Measurements from ENCODE around the gene ARHGAP4. TPM values are rescaled to one million over a fixed set of nuclear protein-coding genes. Genes with fewer than 3 reads are reported as not detected.

Gene ARHGAP4
- polyA plus RNA-seq, 4 donors: 24.6 to 37.8 (median 27.8) TPM

DNA sequence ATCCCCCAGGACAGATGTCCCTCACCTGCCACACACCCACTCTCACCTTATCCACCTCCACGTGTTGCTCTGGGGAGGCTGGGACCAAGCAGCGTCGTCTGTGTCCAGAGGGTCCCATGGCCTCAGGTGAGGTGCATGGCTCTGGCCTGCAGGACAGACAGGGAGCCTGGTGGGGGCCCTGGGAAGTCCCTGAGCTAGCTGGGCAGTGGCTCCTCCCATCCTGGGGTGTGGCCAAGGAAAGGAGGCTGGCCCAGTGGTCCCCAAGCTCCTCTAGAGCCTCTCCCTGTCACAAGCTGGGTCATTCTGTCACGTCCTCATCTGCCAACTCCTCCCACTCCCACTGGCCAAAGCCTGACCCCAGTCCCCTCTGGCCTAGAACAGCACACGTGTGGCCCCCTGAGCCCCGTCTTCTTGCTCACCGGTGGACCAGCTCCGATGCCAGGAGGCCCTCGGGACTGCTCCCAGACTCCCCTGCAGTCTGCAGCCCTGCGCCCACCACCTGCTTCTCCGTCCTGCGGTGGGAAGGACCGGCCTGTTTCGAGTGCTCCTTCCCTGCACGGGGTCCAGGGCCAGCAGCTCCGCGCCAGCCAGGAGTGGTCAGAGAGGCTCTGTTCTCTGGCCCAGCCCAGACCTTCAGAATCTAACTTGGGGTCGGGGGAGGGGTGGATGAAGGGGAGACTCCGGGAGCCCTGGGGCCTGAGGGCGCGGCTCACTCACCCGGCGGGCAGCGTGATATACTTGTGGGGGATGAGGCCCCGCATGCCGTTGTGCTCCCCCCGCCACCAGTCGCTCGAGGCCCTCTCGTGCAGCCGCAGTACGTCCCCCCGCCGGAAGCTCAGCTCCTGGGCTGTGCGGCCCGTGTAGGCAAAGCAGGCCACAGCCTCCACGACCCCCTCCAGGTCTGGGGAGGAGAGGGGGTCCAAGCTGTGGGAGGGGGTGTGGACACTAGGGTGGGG is 16.8 kb downstream of the ARHGAP4 start:
- DNase-seq (ENCODE audit: low read depth in 4 of 4, low spot score in 3 of 4): no peak

DNA sequence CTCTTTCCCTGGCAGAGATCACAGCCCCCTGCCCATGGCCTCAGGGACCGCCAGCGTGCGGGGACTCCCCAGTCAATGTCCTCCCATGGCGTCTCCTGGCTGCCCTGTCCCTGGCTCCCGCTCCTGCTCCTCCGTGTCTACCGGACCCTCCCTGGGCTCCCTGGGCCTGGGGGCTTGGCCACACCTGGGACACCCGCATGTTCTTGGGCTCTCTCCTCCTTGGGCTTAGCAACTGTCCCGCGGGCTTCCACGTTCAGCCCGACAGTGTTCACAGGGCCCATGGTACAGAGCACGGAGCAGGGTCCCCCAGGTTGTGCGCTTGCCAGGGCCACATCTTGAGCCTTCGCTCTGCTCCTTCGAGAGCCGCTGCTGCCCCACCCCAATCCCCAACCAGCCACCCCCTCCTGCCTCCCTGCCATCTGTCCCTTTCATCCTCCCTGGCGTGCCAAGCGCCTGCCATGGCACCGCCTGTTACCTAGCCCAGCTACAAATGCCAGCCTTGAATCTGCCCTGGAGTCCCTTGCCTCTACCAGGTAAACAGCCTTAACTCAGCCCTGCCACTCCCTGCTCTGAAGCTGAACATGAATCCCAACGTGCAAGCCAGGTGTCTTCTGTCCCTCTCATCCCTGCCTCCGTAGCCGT is 17.7 kb downstream of the ARHGAP4 start:
- DNase-seq (ENCODE audit: low read depth in 4 of 4, low spot score in 3 of 4): no peak

DNA sequence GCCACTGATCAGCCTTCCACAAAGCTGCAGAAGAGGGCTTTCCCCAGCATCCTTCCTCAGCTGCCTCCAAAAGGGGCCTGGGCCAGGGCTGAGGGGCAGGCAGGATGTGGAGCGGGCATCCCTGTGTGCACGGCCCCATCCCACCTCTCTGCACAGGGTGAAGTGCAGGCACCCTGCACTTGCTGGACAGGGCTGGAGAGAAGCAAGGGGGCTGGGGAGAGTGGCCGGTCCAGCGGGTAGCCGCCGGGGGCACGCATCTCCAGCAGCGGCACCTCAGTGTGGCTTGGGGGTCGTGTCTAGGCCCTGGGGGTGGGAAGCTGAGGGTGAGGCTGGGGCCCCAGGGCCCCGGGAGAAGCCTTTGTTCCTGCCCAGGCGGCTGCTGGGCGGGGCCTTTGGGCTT is 18.6 kb downstream of the ARHGAP4 start:
- DNase-seq (ENCODE audit: low read depth in 4 of 4, low spot score in 3 of 4): no peak

DNA sequence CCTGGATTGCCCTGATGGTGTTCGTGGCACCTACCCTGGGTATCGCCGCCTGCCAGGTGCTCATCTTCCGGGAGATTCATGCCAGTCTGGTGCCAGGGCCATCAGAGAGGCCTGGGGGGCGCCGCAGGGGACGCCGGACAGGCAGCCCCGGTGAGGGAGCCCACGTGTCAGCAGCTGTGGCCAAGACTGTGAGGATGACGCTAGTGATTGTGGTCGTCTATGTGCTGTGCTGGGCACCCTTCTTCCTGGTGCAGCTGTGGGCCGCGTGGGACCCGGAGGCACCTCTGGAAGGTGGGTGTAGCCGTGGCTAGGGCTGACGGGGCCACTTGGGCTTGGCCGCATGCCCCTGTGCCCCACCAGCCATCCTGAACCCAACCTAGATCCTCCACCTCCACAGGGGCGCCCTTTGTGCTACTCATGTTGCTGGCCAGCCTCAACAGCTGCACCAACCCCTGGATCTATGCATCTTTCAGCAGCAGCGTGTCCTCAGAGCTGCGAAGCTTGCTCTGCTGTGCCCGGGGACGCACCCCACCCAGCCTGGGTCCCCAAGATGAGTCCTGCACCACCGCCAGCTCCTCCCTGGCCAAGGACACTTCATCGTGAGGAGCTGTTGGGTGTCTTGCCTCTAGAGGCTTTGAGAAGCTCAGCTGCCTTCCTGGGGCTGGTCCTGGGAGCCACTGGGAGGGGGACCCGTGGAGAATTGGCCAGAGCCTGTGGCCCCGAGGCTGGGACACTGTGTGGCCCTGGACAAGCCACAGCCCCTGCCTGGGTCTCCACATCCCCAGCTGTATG is 19.7 kb downstream of the ARHGAP4 start:
- DNase-seq (ENCODE audit: low read depth in 4 of 4, low spot score in 3 of 4): no peak

DNA sequence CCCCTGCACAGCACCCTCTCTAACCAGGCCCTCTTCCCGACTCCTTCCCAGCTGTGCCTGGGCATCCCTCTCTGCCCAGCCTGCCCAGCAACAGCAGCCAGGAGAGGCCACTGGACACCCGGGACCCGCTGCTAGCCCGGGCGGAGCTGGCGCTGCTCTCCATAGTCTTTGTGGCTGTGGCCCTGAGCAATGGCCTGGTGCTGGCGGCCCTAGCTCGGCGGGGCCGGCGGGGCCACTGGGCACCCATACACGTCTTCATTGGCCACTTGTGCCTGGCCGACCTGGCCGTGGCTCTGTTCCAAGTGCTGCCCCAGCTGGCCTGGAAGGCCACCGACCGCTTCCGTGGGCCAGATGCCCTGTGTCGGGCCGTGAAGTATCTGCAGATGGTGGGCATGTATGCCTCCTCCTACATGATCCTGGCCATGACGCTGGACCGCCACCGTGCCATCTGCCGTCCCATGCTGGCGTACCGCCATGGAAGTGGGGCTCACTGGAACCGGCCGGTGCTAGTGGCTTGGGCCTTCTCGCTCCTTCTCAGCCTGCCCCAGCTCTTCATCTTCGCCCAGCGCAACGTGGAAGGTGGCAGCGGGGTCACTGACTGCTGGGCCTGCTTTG is 20.5 kb downstream of the ARHGAP4 start:
- no peak for DNase-seq (ENCODE audit: low read depth in 4 of 4, low spot score in 3 of 4)

DNA sequence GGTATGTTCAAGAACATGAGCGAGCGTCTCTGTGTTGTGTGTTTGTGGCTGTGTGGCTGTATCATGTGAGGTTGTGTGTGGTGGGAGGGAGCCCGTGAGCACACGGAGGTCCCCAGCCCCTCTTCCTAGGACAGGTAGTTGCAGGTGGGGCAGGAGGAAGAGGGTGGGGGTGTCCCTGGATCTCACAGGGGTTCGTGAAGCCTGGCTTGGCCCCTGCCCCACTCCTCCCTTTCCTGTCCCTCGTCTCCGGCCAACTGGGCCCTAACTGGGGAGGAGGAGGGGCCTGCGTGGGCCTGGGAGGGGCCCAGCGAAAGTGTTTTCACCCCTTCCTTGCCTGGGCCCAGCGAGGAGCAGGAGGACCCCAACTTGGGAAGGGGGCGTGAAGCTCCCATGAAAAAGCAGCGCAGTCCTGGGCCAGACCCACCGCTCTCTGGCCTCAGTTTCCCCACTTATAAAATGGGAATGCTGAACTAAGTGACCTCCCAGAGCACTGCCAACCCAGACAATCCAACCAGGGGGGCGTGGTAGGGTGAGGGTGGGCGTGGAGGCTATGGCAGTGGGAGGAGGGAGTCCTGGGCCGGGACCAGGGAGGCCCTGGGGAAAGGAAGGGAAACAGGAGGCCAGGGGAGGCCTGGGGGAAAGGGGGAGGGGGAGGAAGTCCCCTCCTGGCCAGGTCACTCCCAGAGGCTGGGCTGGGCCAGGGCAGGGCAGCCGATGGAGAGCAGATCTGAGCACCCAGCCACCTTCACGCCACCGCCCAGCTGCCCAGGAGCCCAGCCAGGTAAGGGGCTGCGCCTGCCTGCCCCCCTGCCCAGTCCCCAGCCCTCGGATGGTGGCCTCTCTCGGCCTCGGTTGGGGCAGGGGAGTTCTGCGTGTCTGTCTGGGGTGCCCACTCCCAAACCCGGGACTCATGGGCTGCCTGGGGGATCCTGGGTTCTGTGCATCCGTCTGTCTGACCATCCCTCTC is 21.8 kb downstream of the ARHGAP4 start, which contains the start of gene AVPR2:
Gene AVPR2 (plus strand): TSS at position 683 of the 967 bp plus-strand sequence. CDS start 473 bp downstream, outside the sequence.
- no peak for DNase-seq (ENCODE audit: low read depth in 4 of 4, low spot score in 3 of 4)

DNA sequence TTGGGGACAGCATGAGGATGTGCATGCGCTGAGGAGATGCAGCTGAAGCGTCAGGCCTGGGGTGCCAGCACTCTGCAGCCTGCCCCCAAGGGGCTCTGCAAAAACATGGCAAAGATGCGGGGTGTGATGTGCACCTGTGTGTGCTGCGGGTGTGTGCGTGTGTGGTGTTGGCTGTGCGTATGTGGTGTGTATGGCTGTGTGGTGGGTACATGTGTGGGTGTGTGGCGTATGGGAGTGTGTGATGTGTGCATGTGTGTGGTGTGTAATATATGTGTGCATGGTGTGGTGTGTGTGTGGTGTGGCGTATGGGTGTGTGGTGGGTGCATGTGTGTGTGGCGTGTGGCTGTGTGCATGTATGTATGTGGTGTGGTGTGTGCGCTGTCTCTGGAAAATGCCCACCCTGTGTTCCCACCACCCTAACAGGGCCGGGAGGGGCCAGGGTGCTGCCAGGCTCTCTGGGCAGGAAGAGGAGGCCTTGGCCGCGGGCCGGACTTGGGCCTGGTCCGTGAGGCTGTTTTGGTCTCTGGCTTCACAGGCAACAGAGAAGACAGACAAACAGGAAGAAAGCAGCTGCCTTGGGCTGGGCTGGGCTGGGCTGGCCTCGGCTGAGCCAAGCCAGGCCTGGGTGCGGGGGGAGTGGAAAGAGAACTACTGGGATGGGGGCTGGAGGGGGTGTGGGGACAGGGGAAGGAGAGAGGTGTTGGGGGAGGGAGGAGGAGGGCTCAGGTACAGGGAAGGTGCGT is 22.7 kb downstream of the ARHGAP4 start:
- no peak for DNase-seq (ENCODE audit: low read depth in 4 of 4, low spot score in 3 of 4)

DNA sequence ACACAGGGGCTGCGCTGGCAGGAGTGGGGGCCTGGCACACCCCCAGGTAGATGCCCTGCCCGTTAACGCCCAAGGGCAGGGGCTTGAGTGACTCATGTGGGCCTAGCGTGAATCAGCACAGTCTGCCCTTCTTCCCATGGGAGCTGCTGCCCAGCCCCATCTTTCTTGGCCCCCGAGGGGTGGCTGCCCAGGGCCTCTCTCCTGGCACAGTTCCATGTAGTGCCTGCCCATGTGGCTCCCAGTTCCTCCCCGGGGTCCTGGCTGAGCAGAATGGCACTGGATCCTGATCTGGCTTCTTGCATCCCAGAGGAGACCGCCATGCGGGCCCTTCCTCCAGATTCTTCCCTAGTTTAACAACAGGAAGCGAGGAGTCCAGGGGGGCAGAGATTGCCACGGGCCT is 23.7 kb downstream of the ARHGAP4 start:
- DNase-seq (ENCODE audit: low read depth in 4 of 4, low spot score in 3 of 4): no peak

DNA sequence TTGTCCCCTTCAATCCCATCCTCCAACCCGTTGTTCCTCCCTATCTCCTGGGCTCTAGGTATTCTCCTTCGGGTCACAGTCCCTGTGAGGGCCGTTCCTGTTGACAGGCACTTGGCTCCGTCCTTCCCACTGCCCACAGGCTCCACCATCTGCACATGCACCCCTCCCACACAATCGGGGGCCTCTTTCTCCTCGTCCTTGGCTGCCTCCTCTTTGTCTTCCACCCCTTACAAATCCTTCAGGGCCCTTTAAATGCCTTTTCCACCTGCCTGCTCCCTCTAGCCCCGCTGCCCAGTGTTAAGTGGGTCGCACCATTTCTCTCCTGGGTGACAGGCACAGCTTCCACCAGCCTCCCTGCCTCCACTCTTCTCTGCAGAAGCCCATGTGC is 24.3 kb downstream of the ARHGAP4 start:
- DNase-seq (ENCODE audit: low read depth in 4 of 4, low spot score in 3 of 4): no peak

DNA sequence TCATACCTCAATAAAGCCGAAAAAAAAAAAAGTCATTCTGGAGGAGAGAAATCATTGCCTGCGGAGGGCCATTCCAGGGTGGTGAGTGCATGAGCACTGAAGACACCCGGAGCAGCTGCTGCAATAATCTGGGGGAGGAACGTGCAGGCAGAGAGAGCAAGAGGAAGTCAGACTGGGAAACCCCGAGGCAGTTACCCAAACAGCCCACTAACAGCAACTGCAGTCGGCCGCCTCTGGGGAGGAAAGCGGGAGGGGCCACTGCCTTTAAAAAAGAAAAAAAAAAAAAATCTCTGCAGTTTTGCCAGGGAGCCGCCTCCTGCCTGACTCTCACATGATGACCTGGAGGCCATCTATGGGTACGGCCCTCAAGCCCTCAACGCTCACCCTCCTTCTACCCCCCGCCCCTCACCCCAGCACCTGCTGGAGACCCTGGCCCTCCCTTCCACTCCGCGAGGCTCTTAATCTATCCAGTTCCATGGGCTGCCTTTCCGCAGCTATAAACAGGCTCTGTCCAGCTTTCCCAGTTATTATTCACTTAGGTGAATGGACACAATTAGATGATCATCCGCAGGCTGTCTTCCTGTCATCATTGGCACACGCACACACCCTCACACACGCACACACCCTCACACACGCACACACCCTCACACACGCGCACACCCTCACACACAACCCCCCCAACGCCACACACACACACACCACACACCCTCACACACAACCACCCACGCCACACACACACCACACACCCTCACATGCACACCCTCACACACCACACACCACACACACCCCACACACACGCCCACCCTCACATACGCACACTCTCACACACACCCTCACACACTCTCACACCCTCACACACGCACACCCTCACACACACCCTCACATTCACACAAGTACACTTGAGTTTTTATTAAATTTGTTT is 25.0 kb downstream of the ARHGAP4 start:
- no peak for DNase-seq (ENCODE audit: low read depth in 4 of 4, low spot score in 3 of 4)

DNA sequence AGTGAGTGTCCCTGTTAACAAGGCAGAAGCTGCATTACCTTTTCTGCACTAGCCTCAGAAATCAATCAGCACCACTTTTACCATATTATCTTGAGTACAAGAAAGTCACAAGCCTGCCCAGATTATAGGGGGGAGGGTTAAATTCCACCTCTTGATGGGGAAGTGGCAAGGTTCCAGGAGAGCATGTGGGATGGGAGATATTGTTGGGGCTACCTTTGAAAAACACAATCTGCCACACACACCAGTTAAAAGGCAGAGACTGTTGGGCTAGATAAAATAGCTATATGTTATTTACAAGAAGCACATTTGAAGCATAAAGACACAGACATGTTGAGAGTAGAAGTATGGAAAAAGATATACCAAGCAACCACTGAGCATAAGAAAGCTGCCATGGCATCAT is 28.2 kb downstream of the ARHGAP4 start:
- DNase-seq (ENCODE audit: low read depth in 4 of 4, low spot score in 3 of 4): no peak

DNA sequence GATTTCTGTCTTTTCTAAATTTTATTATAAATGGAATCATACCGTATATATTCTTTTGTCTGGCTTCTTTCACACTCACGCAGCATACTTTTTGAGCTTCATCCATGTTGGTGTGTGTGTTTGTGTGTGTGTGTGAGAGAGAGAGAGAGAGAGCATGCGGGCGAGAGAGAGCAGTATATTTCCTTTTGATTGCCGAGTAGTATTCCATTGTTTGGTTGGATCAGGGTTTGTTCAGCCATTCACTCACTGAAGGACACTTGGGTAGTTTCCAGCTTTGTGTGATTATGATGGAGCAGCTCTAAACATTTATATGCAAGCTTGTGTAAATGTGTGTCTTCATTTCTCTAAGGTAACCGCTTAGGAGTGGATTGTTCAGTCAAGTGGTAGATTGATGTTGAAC is 36.9 kb downstream of the ARHGAP4 start:
- no peak for DNase-seq (ENCODE audit: low read depth in 4 of 4, low spot score in 3 of 4)

DNA sequence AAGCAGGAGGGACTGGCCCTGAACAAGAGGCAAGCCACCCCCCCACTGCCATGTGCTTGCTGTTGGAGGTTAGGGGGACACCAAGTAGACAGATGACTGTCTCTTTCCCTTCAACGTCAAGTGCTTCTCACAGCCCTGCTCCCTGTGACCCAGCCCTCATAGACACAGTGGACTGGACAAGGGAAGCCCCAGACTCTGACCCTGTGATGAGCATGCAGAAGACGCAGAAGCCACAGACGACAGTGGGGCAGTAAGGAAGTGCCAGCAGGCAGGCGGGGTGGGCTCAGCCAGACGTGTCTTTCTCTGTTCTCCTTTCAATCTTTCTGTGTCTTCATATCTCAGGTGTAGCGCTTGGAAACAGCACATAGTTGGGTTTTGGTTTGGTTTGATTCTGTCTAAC is 37.7 kb downstream of the ARHGAP4 start:
- no peak for DNase-seq (ENCODE audit: low read depth in 4 of 4, low spot score in 3 of 4)

DNA sequence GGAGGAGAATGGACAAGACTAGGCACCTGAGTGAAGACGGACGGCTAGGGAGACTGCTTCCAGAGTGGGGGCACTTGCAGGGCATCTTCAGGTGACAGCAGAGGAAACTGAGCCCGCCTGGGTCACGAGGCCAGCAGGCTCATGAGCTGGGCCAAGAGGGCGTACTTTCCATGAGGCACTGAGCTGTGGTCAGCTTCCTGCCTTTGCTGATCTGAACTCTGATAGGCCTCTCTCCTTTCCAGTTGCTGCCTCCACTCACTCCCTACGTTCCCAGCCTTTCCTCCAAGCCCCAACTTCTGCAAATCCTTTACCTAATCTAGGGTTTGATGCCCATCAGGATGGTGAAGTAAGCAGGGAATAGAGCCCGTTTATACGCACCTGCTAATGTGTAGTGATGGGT is 38.7 kb downstream of the ARHGAP4 start:
- DNase-seq (ENCODE audit: low read depth in 4 of 4, low spot score in 3 of 4): no peak

DNA sequence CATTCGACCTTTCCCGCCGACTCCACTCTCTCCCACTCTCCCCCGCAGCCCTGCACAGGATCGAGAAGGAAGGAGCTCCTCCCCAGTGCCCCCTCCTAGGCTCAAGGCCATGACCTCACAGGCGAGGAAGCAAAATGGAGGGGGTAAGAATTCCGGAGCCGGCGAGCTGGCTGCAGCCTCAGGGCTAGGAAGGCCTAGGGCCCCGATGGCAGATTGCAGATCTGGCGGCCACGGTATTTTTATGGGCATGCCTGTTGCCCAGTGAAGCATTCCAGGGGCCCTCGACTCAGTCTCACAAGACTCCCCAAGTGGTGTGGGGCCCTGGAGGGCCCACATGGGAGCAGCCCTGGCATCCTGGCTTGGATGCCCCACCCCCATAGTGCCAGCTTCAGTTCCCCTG is 39.1 kb downstream of the ARHGAP4 start:
- no peak for DNase-seq (ENCODE audit: low read depth in 4 of 4, low spot score in 3 of 4)

DNA sequence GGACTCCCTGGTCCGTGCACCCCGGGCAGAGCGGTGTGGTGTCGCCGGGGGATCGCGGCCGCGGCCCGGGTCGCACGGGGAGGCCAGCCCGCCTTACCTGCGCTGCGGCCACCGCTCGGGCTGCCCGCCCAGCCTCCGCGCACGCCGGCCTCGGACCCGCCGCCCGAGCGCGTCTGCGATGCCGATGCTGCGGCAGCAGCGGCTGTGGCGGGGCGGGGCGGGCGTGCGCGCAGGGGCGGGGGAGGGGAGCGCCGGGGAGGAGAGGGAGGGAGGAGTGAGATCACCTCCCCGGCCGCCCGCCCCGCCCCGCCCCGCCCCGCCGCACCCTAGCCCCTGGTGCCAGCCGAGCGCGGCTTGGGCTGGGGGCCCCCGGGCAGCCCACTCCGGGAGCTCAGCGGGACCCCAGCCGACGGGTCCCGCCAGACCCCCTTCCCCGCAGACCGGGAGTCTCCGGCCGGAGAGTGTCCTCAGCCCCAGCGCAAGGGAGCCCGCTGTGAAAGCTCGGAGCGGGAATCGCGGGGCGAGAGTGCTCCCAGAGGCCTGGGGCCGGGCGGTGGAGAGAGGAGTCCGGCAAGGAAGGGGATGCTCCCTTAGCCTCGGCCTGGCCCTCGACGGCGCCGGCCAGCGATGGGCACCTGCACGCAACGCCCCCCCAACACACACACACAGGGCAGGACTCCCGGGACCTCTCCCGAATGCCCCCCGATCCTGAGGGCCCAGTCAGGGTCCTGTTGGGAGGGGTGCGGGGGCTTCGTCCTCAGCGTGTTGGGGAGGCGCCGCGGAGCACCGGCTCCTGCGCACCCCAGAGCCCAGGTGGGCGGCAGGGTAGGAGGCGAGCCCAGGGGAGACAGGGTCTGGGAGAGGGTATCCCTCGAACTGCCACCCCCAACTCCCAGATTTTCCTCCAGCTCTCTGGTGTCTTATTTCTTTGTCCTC is 39.8 kb downstream of the ARHGAP4 start, which contains the start of gene L1CAM:
Gene L1CAM (minus strand): TSS at position 206 of the 936 bp plus-strand sequence. CDS start 10,337 bp downstream, outside the sequence.
- DNase-seq (ENCODE audit: low read depth in 4 of 4, low spot score in 3 of 4): no peak
